H4 (cell line): Measurements from ENCODE around the gene ARID2. TPM values are rescaled to one million over a fixed set of nuclear protein-coding genes. Genes with fewer than 3 reads are reported as not detected.

ENCODE experiments used
- DNase-seq: peaks from one replicate; pipeline ENCODE4 v3.0.0-alpha.2; 2015; ENCODE audit warnings: low spot score
- total RNA-seq: library from RNA; depleted of rRNA; stranded (reverse); fragments of >200 nt; shearing (Covaris generic); gene quantifications from 2 replicates; pipeline ENCODE4 v1.2.3, GENCODE V29; 2014

The ARID2 gene
- total RNA-seq, 1 experiment from 2014 or later = 12.1 TPM

- DNase-seq = no peak
Observed at GRCh38 chr12:45863332-45863731, 133.8 kb downstream of the ARID2 start.

GRCh38 chr12:45866299-45866698, 136.8 kb downstream of the ARID2 start:
- DNase-seq = no peak

- DNase-seq = no peak
Observed at GRCh38 chr12:45872446-45872845, 142.9 kb downstream of the ARID2 start.

- no peak for DNase-seq
Observed at GRCh38 chr12:45877069-45877468, 147.6 kb downstream of the ARID2 start.

- peak; percentile 10 for DNase-seq
Observed at GRCh38 chr12:45878630-45879255, 149.2 kb downstream of the ARID2 start.

GRCh38 chr12:45879363-45879895, 149.9 kb downstream of the ARID2 start:
- DNase-seq = no peak

GRCh38 chr12:45880533-45880932, 151.0 kb downstream of the ARID2 start:
- DNase-seq = no peak

- no peak for DNase-seq
Observed at GRCh38 chr12:45883187-45883586, 153.7 kb downstream of the ARID2 start.

GRCh38 chr12:45886685-45887084, 157.2 kb downstream of the ARID2 start:
- DNase-seq = no peak

- peak; percentile 7 for DNase-seq
Observed at GRCh38 chr12:45887544-45887943, 158.0 kb downstream of the ARID2 start.

- no peak for DNase-seq
Observed at GRCh38 chr12:45890276-45890675, 160.8 kb downstream of the ARID2 start.

- DNase-seq = no peak
Observed at GRCh38 chr12:45893240-45893639, 163.7 kb downstream of the ARID2 start.

- no peak for DNase-seq
Observed at GRCh38 chr12:45895961-45896360, 166.5 kb downstream of the ARID2 start.

GRCh38 chr12:45898094-45898493, 168.6 kb downstream of the ARID2 start:
- no peak for DNase-seq

- no peak for DNase-seq
Observed at GRCh38 chr12:45907955-45908354, 178.4 kb downstream of the ARID2 start.

GRCh38 chr12:45909041-45909713, 179.7 kb downstream of the ARID2 start:
- no peak for DNase-seq

- DNase-seq = no peak
Observed at GRCh38 chr12:45912774-45913173, 183.3 kb downstream of the ARID2 start.

- DNase-seq = no peak
Observed at GRCh38 chr12:45913631-45914030, 184.1 kb downstream of the ARID2 start.

GRCh38 chr12:45914090-45914489, 184.6 kb downstream of the ARID2 start:
- no peak for DNase-seq

- DNase-seq = no peak
Observed at GRCh38 chr12:45915405-45915804, 185.9 kb downstream of the ARID2 start.

GRCh38 chr12:45918818-45919217, 189.3 kb downstream of the ARID2 start:
- no peak for DNase-seq

- no peak for DNase-seq
Observed at GRCh38 chr12:45928309-45928708, 198.8 kb downstream of the ARID2 start.

- DNase-seq = no peak
Observed at GRCh38 chr12:45930369-45930768, 200.9 kb downstream of the ARID2 start.
